GM23248 (cell line): ENCODE results near the gene PPY. TPM values are rescaled to one million over a fixed set of nuclear protein-coding genes. Genes with fewer than 3 reads are reported as not detected.

Experiments used
- DNase-seq: peaks from one replicate; pipeline ENCODE4 v3.0.0-alpha.2; 2015
- H2AFZ ChIP-seq: fragments of 200-600 bp; sonication (generic); 2 replicates; pipeline ENCODE4 v1.6.1; 2016; ENCODE audit warnings: antibody characterized with exemption
- H3F3A ChIP-seq: fragments of 200-600 bp; sonication (generic); 2 replicates; pipeline ENCODE4 v1.6.1; 2016; ENCODE audit warnings: mild to moderate bottlenecking, antibody characterized with exemption, mixed run types; ENCODE audit not compliant: insufficient read depth
- H3K27ac ChIP-seq: fragments of 200-600 bp; sonication (generic); 2 replicates; pipeline ENCODE4 v1.5.1; 2016; ENCODE audit warnings: mild to moderate bottlenecking
- H3K27me3 ChIP-seq: fragments of 200-600 bp; sonication (generic); replicated peaks from 2 replicates; pipeline ENCODE4 v1.6.1; 2016; ENCODE audit warnings: mild to moderate bottlenecking; ENCODE audit not compliant: insufficient read depth
- H3K36me3 ChIP-seq: fragments of 200-600 bp; sonication (generic); 2 replicates; pipeline ENCODE4 v1.6.1; 2016; ENCODE audit warnings: low read depth, mild to moderate bottlenecking
- H3K4me1 ChIP-seq: fragments of 200-600 bp; sonication (generic); 2 replicates; pipeline ENCODE4 v1.6.1; 2016; ENCODE audit warnings: mild to moderate bottlenecking; ENCODE audit not compliant: insufficient read depth
- H3K4me2 ChIP-seq: fragments of 200-600 bp; sonication (generic); one replicate; pipeline ENCODE4 v1.6.1; 2016; ENCODE audit warnings: mild to moderate bottlenecking; ENCODE audit not compliant: unreplicated experiment
- H3K4me3 ChIP-seq: fragments of 200-600 bp; sonication (generic); 2 replicates; pipeline ENCODE4 v1.5.1; 2016; ENCODE audit warnings: mild to moderate bottlenecking
- H3K79me2 ChIP-seq: fragments of 200-600 bp; sonication (generic); 2 replicates; pipeline ENCODE4 v1.6.1; 2016; ENCODE audit warnings: mild to moderate bottlenecking; ENCODE audit not compliant: insufficient read depth
- H3K9ac ChIP-seq: fragments of 200-600 bp; sonication (generic); 2 replicates; pipeline ENCODE4 v1.6.1; 2016; ENCODE audit warnings: mild to moderate bottlenecking
- H3K9me2 ChIP-seq: fragments of 200-600 bp; sonication (generic); 2 replicates; pipeline ENCODE4 v1.6.1; 2016; ENCODE audit warnings: mixed run types, mild to moderate bottlenecking, moderate library complexity; ENCODE audit not compliant: insufficient read depth
- H3K9me3 ChIP-seq: fragments of 200-600 bp; sonication (generic); one replicate; pipeline ENCODE4 v1.6.1; 2017; ENCODE audit warnings: low read depth
- H4K20me1 ChIP-seq: fragments of 200-600 bp; sonication (generic); 2 replicates; pipeline ENCODE4 v1.6.0; 2016; ENCODE audit not compliant: insufficient read depth
- EZH2 ChIP-seq: fragments of 200-600 bp; sonication (generic); IDR thresholded peaks from 2 replicates; pipeline ENCODE4 v1.6.1; 2018; ENCODE audit warnings: antibody characterized with exemption, mild to moderate bottlenecking; ENCODE audit not compliant: insufficient read depth, poor library complexity, severe bottlenecking
- EZH2phosphoT487 ChIP-seq: fragments of 200-600 bp; sonication (generic); IDR thresholded peaks from 2 replicates; pipeline ENCODE4 v1.6.1; 2018; ENCODE audit warnings: antibody characterized with exemption, moderate library complexity, mild to moderate bottlenecking, low read depth; ENCODE audit not compliant: insufficient read depth
- whole genome bisulfite sequencing, 2 experiments: methylation state at CpG; one replicate each; pipeline ENCODE4 v1.1.6; 2015 to 2017; ENCODE audit warnings: low lambda C conversion rate in 2 of 2, low coverage in 1 of 2; ENCODE audit errors: missing lambda C conversion rate in 2 of 2; 5-methylcytosine and 5-hydroxymethylcytosine counted together
- in situ Hi-C: fragments of 300-500 bp; cut with MboI; formaldehyde crosslinking; loops from 2 replicates; pipeline ENCODE4 v1.15.0; 2020
- polyA plus RNA-seq: library from polyadenylated mRNA; unstranded; fragments of >200 nt; fragmentation: Nextera tagmentation; extraction: Ambion mirVana; gene quantifications from 2 replicates; pipeline ENCODE4 v1.2.1, GENCODE V29; 2016
- total RNA-seq: library from RNA; depleted of rRNA; stranded (reverse); fragments of >200 nt; shearing (Covaris generic); gene quantifications from 2 replicates; pipeline ENCODE4 v1.2.3, GENCODE V29; 2014

The PPY gene
- total and polyA plus RNA-seq, 2 experiments from 2014 or later, result not detected

DNA sequence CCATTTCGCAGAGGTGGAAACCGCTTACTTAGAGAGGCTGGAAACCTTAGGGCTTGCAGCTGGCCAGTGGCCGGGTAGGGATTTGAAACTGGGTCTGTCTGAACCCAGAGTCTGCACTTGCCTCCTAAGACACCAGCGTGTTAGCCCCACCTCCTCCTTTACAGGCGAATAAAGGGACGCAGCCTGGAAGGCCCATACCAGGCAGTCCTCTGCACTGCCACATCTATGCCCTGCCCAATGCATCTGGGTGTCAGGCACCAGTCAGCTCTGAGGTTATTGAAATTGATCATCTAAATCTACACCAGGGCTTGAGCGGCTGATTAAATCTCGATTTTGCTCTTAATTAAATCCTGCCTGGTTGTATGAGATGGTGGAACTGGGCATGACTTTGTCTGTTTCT, 42.2 kb upstream of the PPY start:
- H3K4me2 ChIP-seq, result peak overlapping the region; percentile 62
- WGBS, 2 experiments, result 70 to 81% methylated on average over 8 of the region's 8 CpGs
- TF ChIP-seq EZH2phosphoT487 (no peak), EZH2 (no peak)

GRCh38 chr17:43983515-43984411, 41.5 kb upstream of the PPY start:
- no peak overlapping the region for H3K27ac ChIP-seq
- H3K4me2 ChIP-seq, result peak overlapping the region; percentile 62
- peak; percentile 42 for DNase-seq
- H3K4me1 ChIP-seq, result no peaks in the 10 kb centered on the region
- H2AFZ ChIP-seq, result peak overlapping the region; percentile 72
- peaks cover 45% of the 10 kb centered on the region for H3K27me3 ChIP-seq
- peak overlapping the region; percentile 63 for H3K4me3 ChIP-seq
- H3K9me2 ChIP-seq, result no peaks in the 10 kb centered on the region
- 6 to 7% methylated on average over 66 to 77 of the region's 78 CpGs for WGBS, 2 experiments
- H3F3A ChIP-seq, result no peaks in the 10 kb centered on the region
- no peak overlapping the region for H3K9ac ChIP-seq
- TF ChIP-seq EZH2 (peak; percentile 0), EZH2phosphoT487 (no peak)
- no peaks in the 10 kb centered on the region for H3K9me3 ChIP-seq
- H4K20me1 ChIP-seq, result no peaks in the 10 kb centered on the region
- no peaks in the 10 kb centered on the region for H3K79me2 ChIP-seq
- in situ Hi-C loops, result no loop called here
- H3K36me3 ChIP-seq, result no peaks in the 10 kb centered on the region

More for the DNA sequence above, 42.2 kb upstream of the PPY start:
- H3K4me1 ChIP-seq, result no peaks in the 10 kb centered on the region
- in situ Hi-C loops, result no loop called here
- H2AFZ ChIP-seq, result no peak overlapping the region
- H3K27me3 ChIP-seq, result peaks cover 44% of the 10 kb centered on the region
- no peaks in the 10 kb centered on the region for H3K9me3 ChIP-seq
- H3K27ac ChIP-seq, result no peak overlapping the region
- no peak overlapping the region for H3K4me3 ChIP-seq
- H3K36me3 ChIP-seq, result no peaks in the 10 kb centered on the region
- no peaks in the 10 kb centered on the region for H3F3A ChIP-seq
- no peak overlapping the region for H3K9ac ChIP-seq
- no peak for DNase-seq
- no peaks in the 10 kb centered on the region for H3K79me2 ChIP-seq
- no peaks in the 10 kb centered on the region for H4K20me1 ChIP-seq
- H3K9me2 ChIP-seq, result no peaks in the 10 kb centered on the region

DNA sequence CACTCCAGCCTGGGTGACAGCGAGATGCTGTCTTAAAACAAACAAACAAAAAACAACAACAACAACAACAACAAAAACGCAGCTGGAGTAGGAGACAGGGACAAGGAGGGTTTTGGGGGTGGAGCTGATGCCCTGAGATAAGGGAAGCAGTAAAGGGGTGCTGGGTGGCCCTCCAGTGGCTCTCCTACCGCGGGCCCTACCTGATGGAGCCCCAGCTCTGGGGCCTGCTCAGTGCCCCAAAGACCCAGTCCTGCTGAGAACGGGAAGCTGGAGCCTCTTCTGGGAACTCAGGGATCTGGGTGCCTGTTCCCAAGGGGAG, 40.9 kb upstream of the PPY start:
- Histone ChIP-seq H3K9me2 (no peaks in the 10 kb centered on the region), H3K27ac (no peak overlapping the region), H3K27me3 (peaks cover 51% of the 10 kb centered on the region), H2AFZ (no peak overlapping the region), H3K79me2 (no peaks in the 10 kb centered on the region), H3K4me2 (no peak overlapping the region), H3F3A (no peaks in the 10 kb centered on the region), H3K9ac (no peak overlapping the region), H4K20me1 (no peaks in the 10 kb centered on the region), H3K4me1 (no peaks in the 10 kb centered on the region), H3K9me3 (no peaks in the 10 kb centered on the region), H3K36me3 (no peaks in the 10 kb centered on the region), H3K4me3 (no peak overlapping the region)
- 29 to 39% methylated on average over 5 of the region's 5 CpGs for WGBS, 2 experiments
- TF ChIP-seq EZH2phosphoT487 (no peak), EZH2 (peak; percentile 12)
- no peak for DNase-seq
- in situ Hi-C loops, result no loop called here

- Histone ChIP-seq H3K9me2 (no peaks in the 10 kb centered on the region), H3K36me3 (no peaks in the 10 kb centered on the region), H4K20me1 (no peaks in the 10 kb centered on the region), H3K79me2 (no peaks in the 10 kb centered on the region), H3K4me3 (no peak overlapping the region), H3K4me2 (no peak overlapping the region), H3F3A (no peaks in the 10 kb centered on the region), H2AFZ (no peak overlapping the region), H3K27me3 (peaks cover 60% of the 10 kb centered on the region), H3K9me3 (no peaks in the 10 kb centered on the region), H3K27ac (no peak overlapping the region), H3K9ac (no peak overlapping the region), H3K4me1 (no peaks in the 10 kb centered on the region)
- no peak for DNase-seq
- in situ Hi-C loops, result no loop called here
- TF ChIP-seq EZH2 (no peak), EZH2phosphoT487 (no peak)
- WGBS, 2 experiments, result 94 to 98% methylated on average over 2 of the region's 2 CpGs
Observed at GRCh38 chr17:43982171-43982570, 39.9 kb upstream of the PPY start.
